ENCODE measurements around the gene KRTAP2-4.
"Not testable (repeated sequence)": the region's sequence is repeated elsewhere in the genome, so short reads cannot be mapped to it uniquely, and the experiment has no call there.

Gene KRTAP2-4

DNA sequence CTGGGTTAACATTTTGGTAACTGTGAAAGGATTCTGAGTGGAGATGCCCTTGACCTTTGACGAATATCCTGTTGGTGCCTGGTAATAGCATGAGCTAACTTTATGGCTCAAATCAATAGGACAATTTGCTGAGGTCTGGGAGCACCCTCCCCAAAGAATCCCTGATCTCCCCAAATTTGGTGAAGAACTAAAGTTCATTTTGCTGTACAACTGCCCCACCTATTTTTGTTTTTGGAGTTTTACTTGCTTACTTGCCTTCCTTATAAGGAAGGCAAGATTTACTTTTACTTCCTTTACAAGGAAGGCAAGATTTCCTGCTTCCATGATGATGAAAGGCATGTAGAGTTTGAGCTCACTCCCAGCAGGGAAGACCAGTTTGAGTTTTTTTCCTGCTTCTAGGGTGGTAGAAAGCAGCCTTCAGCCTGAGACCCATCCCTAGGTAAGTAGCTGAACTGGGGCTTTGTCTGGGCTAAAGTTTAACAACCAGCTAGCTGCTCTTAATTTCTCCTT is 42.3 kb upstream of the KRTAP2-4 start:
- no peak for DNase-seq
- H3K79me1 ChIP-seq (replicated peaks; ENCODE audit: low read length, poor library complexity, severe bottlenecking): no peaks in the 10 kb centered on the region
- H4K8ac ChIP-seq (ENCODE audit: low read length): no peak overlapping the region
- H2AFZ ChIP-seq (ENCODE audit: low read depth, low read length): no peak overlapping the region
- no peak overlapping the region for H3K4ac ChIP-seq (ENCODE audit: low read depth in 1 of 2, low read length in 2 of 2)
- no peak overlapping the region for H2BK12ac ChIP-seq (ENCODE audit: low read length in 2 of 2)
- no peak overlapping the region for H3K9ac ChIP-seq (ENCODE audit: low read length)
- peaks cover 1% of the 10 kb centered on the region for H3K9me3 ChIP-seq (ENCODE audit: control insufficient read depth, low read length)
- H3K4me3 ChIP-seq (ENCODE audit: insufficient read depth in 1 of 2, low read depth in 1 of 2, low read length in 2 of 2): peak overlapping the region in 1 of 2 experiments; percentile 63
- no peak overlapping the region for H3K14ac ChIP-seq (ENCODE audit: low read length in 2 of 2)
- no peak overlapping the region for H4K91ac ChIP-seq (ENCODE audit: low read length)
- H2BK5ac ChIP-seq (ENCODE audit: low read depth, low read length, poor library complexity, severe bottlenecking): no peak overlapping the region
- no peak overlapping the region for H2BK15ac ChIP-seq (ENCODE audit: low read depth, poor library complexity, severe bottlenecking)
- 79% methylated on average over 1 of the region's 1 CpG for WGBS
- no peak overlapping the region for H3K23ac ChIP-seq (ENCODE audit: low read length in 2 of 2)
- no peak overlapping the region for H2BK120ac ChIP-seq (ENCODE audit: low read depth, low read length)
- H2AK5ac ChIP-seq (ENCODE audit: low read length, severe bottlenecking): peak overlapping the region; percentile 13
- no peaks in the 10 kb centered on the region for H3K36me3 ChIP-seq (ENCODE audit: control insufficient read depth in 1 of 2, insufficient read depth in 2 of 2, low read depth in 1 of 2, low read length in 2 of 2)
- H3K27ac ChIP-seq (ENCODE audit: low read length, poor library complexity, severe bottlenecking): no peak overlapping the region
- H3K4me2 ChIP-seq (ENCODE audit: low read length, poor library complexity, severe bottlenecking): no peak overlapping the region
- H3K27me3 ChIP-seq (ENCODE audit: control insufficient read depth in 1 of 2, insufficient read depth in 1 of 2, low read length in 2 of 2): no peaks in the 10 kb centered on the region
- H3K18ac ChIP-seq (ENCODE audit: low read depth in 1 of 2, low read length in 2 of 2): no peak overlapping the region
- peaks cover 4% of the 10 kb centered on the region for H3K4me1 ChIP-seq (ENCODE audit: control insufficient read depth, insufficient read depth, low read depth, low read length)

DNA sequence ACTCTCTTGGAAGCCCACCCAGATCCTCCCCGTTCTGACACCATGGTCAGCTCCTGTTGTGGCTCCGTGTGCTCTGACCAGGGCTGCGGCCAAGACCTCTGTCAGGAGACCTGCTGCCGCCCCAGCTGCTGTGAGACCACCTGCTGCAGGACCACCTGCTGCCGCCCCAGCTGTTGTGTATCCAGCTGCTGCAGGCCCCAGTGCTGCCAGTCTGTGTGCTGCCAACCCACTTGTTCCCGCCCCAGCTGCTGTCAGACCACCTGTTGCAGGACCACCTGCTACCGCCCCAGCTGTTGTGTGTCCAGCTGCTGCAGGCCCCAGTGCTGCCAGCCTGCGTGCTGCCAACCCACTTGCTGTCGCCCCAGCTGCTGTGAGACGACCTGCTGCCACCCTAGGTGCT is 39.7 kb upstream of the KRTAP2-4 start, which contains the start of gene KRTAP4-9:
KRTAP4-9 (plus strand) TSS at position 43 of the 400 bp plus-strand sequence; CDS start at position 43, 0 bp downstream.
- not testable (repeated sequence) for H2BK120ac ChIP-seq (ENCODE audit: low read depth, low read length); H3K18ac ChIP-seq (ENCODE audit: low read depth in 1 of 2, low read length in 2 of 2); H4K8ac ChIP-seq (ENCODE audit: low read length); H2AK5ac ChIP-seq (ENCODE audit: low read length, severe bottlenecking); H3K9ac ChIP-seq (ENCODE audit: low read length); H4K91ac ChIP-seq (ENCODE audit: low read length); H2BK5ac ChIP-seq (ENCODE audit: low read depth, low read length, poor library complexity, severe bottlenecking); H3K4me1 ChIP-seq (ENCODE audit: control insufficient read depth, insufficient read depth, low read depth, low read length); H3K9me3 ChIP-seq (ENCODE audit: control insufficient read depth, low read length); H3K14ac ChIP-seq (ENCODE audit: low read length in 2 of 2); DNase-seq; H3K23ac ChIP-seq (ENCODE audit: low read length in 2 of 2); H3K4me2 ChIP-seq (ENCODE audit: low read length, poor library complexity, severe bottlenecking); H2BK15ac ChIP-seq (ENCODE audit: low read depth, poor library complexity, severe bottlenecking); H3K4ac ChIP-seq (ENCODE audit: low read depth in 1 of 2, low read length in 2 of 2); H3K36me3 ChIP-seq (ENCODE audit: control insufficient read depth in 1 of 2, insufficient read depth in 2 of 2, low read depth in 1 of 2, low read length in 2 of 2); H2AFZ ChIP-seq (ENCODE audit: low read depth, low read length); H3K4me3 ChIP-seq (ENCODE audit: insufficient read depth in 1 of 2, low read depth in 1 of 2, low read length in 2 of 2); H3K27me3 ChIP-seq (ENCODE audit: control insufficient read depth in 1 of 2, insufficient read depth in 1 of 2, low read length in 2 of 2); H3K79me1 ChIP-seq (replicated peaks; ENCODE audit: low read length, poor library complexity, severe bottlenecking)
- 85% methylated on average over 8 of the region's 10 CpGs for WGBS
- peak within 1 kb of the TSS in 1 of 2 experiments; percentile 31 for H2BK12ac ChIP-seq (ENCODE audit: low read length in 2 of 2)
- H3K27ac ChIP-seq (ENCODE audit: low read length, poor library complexity, severe bottlenecking): peak within 1 kb of the TSS; percentile 75

DNA sequence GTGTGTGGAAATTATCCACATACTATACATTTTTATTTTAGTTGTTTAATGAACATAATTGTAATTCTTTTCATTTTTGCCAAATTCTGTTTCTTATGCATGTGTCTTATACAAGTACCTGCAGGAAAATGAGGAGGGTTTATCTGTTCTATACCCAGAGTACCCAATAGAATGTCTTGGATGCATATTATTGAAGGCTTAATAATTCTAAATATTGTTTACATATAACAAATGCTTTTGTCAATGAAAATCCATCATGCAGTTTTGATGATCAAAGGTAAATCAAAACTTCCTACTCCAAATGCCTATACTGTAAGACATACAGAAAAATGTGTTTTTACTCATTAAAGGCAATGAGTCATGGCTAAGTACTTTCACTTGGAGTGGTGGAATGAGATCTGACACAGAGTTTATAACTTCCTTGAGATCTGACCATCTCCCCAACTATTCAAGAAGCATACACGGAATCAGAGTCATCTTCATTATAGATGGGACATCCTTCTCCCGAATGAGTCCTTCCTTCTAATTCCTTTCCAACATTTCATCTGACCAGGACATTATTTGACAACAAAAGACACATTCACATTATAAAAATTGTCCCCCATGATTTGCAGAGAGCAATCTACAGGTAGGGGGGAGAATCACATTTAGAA is 38.8 kb upstream of the KRTAP2-4 start:
- H3K27ac ChIP-seq (ENCODE audit: low read length, poor library complexity, severe bottlenecking): peak overlapping the region; percentile 75
- not testable (repeated sequence) for H2BK12ac ChIP-seq (ENCODE audit: low read length in 2 of 2); H3K4me1 ChIP-seq (ENCODE audit: control insufficient read depth, insufficient read depth, low read depth, low read length); H2BK15ac ChIP-seq (ENCODE audit: low read depth, poor library complexity, severe bottlenecking); H3K4me2 ChIP-seq (ENCODE audit: low read length, poor library complexity, severe bottlenecking); H3K4me3 ChIP-seq (ENCODE audit: insufficient read depth in 1 of 2, low read depth in 1 of 2, low read length in 2 of 2); H3K14ac ChIP-seq (ENCODE audit: low read length in 2 of 2); H3K36me3 ChIP-seq (ENCODE audit: control insufficient read depth in 1 of 2, insufficient read depth in 2 of 2, low read depth in 1 of 2, low read length in 2 of 2); H4K8ac ChIP-seq (ENCODE audit: low read length); H3K79me1 ChIP-seq (replicated peaks; ENCODE audit: low read length, poor library complexity, severe bottlenecking); H2AFZ ChIP-seq (ENCODE audit: low read depth, low read length); H2AK5ac ChIP-seq (ENCODE audit: low read length, severe bottlenecking); H3K23ac ChIP-seq (ENCODE audit: low read length in 2 of 2); H3K18ac ChIP-seq (ENCODE audit: low read depth in 1 of 2, low read length in 2 of 2); H3K4ac ChIP-seq (ENCODE audit: low read depth in 1 of 2, low read length in 2 of 2); H4K91ac ChIP-seq (ENCODE audit: low read length); H3K27me3 ChIP-seq (ENCODE audit: control insufficient read depth in 1 of 2, insufficient read depth in 1 of 2, low read length in 2 of 2); H2BK5ac ChIP-seq (ENCODE audit: low read depth, low read length, poor library complexity, severe bottlenecking); H3K9me3 ChIP-seq (ENCODE audit: control insufficient read depth, low read length); H2BK120ac ChIP-seq (ENCODE audit: low read depth, low read length); H3K9ac ChIP-seq (ENCODE audit: low read length)
- WGBS: no CpG with 5 or more reads among the region's 2 CpGs
- peak; percentile 42 for DNase-seq

DNA sequence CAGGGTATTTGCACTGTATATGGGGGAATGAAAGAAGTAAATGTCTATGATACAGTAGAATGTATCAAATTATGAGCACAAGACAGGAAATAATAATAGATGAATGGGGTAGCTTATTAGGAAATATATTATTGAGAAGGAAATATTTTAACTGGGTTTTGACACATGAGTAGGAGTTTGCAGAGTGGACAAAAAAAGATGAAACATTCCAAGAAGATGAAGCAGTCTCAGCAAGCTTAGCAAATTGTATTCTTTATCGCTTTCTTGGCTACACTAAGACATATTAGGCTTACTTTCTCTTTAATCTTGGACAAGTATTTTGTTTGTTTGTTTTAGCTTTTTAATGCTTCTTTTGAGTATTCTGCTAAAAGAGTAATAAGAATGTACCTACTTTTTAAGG is 38.2 kb upstream of the KRTAP2-4 start:
- Histone ChIP-seq H3K9me3 (ENCODE audit: control insufficient read depth, low read length) (no peaks in the 10 kb centered on the region), H3K18ac (ENCODE audit: low read depth in 1 of 2, low read length in 2 of 2) (no peak overlapping the region), H3K4me1 (ENCODE audit: control insufficient read depth, insufficient read depth, low read depth, low read length) (peaks cover 9% of the 10 kb centered on the region), H3K9ac (ENCODE audit: low read length) (no peak overlapping the region), H3K4ac (ENCODE audit: low read depth in 1 of 2, low read length in 2 of 2) (no peak overlapping the region), H3K4me3 (ENCODE audit: insufficient read depth in 1 of 2, low read depth in 1 of 2, low read length in 2 of 2) (no peak overlapping the region), H2BK15ac (ENCODE audit: low read depth, poor library complexity, severe bottlenecking) (no peak overlapping the region), H2AFZ (ENCODE audit: low read depth, low read length) (no peak overlapping the region), H3K36me3 (ENCODE audit: control insufficient read depth in 1 of 2, insufficient read depth in 2 of 2, low read depth in 1 of 2, low read length in 2 of 2) (no peaks in the 10 kb centered on the region), H3K79me1 (replicated peaks; ENCODE audit: low read length, poor library complexity, severe bottlenecking) (no peaks in the 10 kb centered on the region), H2BK12ac (ENCODE audit: low read length in 2 of 2) (no peak overlapping the region), H2AK5ac (ENCODE audit: low read length, severe bottlenecking) (no peak overlapping the region), H2BK5ac (ENCODE audit: low read depth, low read length, poor library complexity, severe bottlenecking) (no peak overlapping the region), H4K8ac (ENCODE audit: low read length) (no peak overlapping the region), H4K91ac (ENCODE audit: low read length) (no peak overlapping the region), H3K27ac (ENCODE audit: low read length, poor library complexity, severe bottlenecking) (peak overlapping the region; percentile 83), H2BK120ac (ENCODE audit: low read depth, low read length) (no peak overlapping the region), H3K4me2 (ENCODE audit: low read length, poor library complexity, severe bottlenecking) (no peak overlapping the region), H3K14ac (ENCODE audit: low read length in 2 of 2) (no peak overlapping the region), H3K23ac (ENCODE audit: low read length in 2 of 2) (no peak overlapping the region), H3K27me3 (ENCODE audit: control insufficient read depth in 1 of 2, insufficient read depth in 1 of 2, low read length in 2 of 2) (no peaks in the 10 kb centered on the region)
- DNase-seq: peak; percentile 13
- WGBS: no CpG with 5 or more reads among the region's 1 CpG
